Tibial nerve (tissue), 4 donors: Measurements from ENCODE around the gene SPATS2.

Source experiments
- EP300 ChIP-seq, 2 donors: sonication (generic); formaldehyde crosslinking; IDR thresholded peaks; one replicate each; pipeline ENCODE4 v1.6.1; 2017; ENCODE audit warnings: antibody characterized with exemption in 2 of 2, mild to moderate bottlenecking in 1 of 2
- TF ChIP-seq, protein P1 (sequence below), 5 experiments: fragments of 200-600 bp in 3 of 5; fragments of 450-650 bp in 2 of 5; sonication (generic) in 3 of 5; IDR thresholded peaks; one replicate each; pipeline ENCODE4 v1.5.1; 2016 to 2019; ENCODE audit warnings: antibody characterized with exemption in 5 of 5, mild to moderate bottlenecking in 3 of 5, moderate library complexity in 2 of 5

DNA sequence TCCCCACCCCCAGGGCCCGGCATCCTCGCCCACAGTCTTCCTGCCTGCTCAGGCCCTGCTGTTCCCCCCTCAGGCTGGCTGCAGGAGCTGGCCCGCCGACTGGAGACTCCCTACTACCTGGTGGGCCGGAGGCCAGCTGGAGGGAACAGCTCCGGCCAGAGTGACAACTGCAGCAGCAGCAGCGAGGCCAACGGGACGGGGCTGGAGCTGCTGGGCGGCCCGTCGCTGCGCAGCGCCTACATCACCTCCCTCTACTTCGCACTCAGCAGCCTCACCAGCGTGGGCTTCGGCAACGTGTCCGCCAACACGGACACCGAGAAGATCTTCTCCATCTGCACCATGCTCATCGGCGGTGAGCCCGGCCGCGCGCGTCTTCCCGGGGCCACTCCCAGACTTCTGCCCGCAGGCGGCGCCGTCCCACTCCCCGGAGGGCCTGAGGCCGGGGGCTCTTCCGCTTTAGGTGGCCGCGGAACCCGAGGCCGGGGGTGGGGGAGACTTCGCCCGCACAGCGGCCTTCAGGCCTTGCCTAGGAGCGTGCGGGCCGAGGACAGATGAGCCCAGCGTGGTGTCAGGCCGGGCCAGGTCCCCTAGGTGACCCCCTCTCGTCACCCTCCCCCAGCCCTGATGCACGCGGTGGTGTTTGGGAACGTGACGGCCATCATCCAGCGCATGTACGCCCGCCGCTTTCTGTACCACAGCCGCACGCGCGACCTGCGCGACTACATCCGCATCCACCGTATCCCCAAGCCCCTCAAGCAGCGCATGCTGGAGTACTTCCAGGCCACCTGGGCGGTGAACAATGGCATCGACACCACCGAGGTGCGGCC is 181.8 kb downstream of the SPATS2 start:
- TF ChIP-seq, protein P1, sequence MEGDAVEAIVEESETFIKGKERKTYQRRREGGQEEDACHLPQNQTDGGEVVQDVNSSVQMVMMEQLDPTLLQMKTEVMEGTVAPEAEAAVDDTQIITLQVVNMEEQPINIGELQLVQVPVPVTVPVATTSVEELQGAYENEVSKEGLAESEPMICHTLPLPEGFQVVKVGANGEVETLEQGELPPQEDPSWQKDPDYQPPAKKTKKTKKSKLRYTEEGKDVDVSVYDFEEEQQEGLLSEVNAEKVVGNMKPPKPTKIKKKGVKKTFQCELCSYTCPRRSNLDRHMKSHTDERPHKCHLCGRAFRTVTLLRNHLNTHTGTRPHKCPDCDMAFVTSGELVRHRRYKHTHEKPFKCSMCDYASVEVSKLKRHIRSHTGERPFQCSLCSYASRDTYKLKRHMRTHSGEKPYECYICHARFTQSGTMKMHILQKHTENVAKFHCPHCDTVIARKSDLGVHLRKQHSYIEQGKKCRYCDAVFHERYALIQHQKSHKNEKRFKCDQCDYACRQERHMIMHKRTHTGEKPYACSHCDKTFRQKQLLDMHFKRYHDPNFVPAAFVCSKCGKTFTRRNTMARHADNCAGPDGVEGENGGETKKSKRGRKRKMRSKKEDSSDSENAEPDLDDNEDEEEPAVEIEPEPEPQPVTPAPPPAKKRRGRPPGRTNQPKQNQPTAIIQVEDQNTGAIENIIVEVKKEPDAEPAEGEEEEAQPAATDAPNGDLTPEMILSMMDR (IDR thresholded peaks at IDR 0.05) = peak in 4 of 5 experiments; percentile 41 to 58 (median 50)
- TF ChIP-seq EP300 (IDR thresholded peaks at IDR 0.05) = no peak
